SU-DHL-6 (cell line): ENCODE measurements around the gene DNAJC15.

Experiments
- EZH2phosphoT487 ChIP-seq: fragments of 200-600 bp; sonication (generic), shearing (Covaris generic); conservative IDR thresholded peaks from 2 replicates; pipeline ENCODE4 v1.6.1; 2018; ENCODE audit warnings: mild to moderate bottlenecking, antibody characterized with exemption, low read length, moderate library complexity, mixed read lengths
- TF ChIP-seq, protein P1 (sequence below): fragments of 200-600 bp; sonication (generic); IDR thresholded peaks from one replicate; pipeline ENCODE4 v1.5.1; 2017; ENCODE audit warnings: antibody characterized with exemption, mild to moderate bottlenecking, low read length, moderate library complexity; ENCODE audit not compliant: insufficient read depth, poor library complexity, severe bottlenecking

DNA sequence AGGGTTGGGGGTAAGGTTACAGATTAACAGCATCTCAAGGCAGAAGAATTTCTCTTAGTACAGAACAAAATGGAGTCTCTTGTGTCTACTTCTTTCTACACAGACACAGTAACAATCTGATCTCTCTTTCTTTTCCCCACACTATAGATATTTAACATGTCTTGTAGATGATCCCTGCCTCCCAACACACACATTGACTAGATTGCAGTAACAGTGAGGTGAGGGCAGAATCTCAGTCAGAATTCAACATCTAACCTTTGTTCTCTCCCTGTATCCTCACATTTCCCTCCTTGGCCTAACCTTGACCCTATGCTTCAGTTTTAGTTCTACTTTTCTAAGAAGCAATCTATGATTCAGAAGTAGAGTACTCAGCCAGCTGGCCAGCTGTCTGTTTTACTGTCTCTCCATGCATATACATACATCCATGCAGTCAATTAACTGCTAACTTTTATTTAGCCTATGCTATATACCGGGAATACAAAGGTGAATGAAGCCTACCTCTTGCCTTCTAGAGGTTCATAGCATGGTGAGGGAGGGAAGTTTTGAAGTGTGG, 18.1 kb downstream of the DNAJC15 start:
- TF ChIP-seq, protein P1, sequence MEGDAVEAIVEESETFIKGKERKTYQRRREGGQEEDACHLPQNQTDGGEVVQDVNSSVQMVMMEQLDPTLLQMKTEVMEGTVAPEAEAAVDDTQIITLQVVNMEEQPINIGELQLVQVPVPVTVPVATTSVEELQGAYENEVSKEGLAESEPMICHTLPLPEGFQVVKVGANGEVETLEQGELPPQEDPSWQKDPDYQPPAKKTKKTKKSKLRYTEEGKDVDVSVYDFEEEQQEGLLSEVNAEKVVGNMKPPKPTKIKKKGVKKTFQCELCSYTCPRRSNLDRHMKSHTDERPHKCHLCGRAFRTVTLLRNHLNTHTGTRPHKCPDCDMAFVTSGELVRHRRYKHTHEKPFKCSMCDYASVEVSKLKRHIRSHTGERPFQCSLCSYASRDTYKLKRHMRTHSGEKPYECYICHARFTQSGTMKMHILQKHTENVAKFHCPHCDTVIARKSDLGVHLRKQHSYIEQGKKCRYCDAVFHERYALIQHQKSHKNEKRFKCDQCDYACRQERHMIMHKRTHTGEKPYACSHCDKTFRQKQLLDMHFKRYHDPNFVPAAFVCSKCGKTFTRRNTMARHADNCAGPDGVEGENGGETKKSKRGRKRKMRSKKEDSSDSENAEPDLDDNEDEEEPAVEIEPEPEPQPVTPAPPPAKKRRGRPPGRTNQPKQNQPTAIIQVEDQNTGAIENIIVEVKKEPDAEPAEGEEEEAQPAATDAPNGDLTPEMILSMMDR = no peak
- TF ChIP-seq EZH2phosphoT487 = no peak
